H54 (cell line): ENCODE data around the gene TMEM134.
"Not testable (repeated sequence)": the region's sequence is repeated elsewhere in the genome, so short reads cannot be mapped to it uniquely, and the experiment has no call there.

Experiments
- DNase-seq: peaks from one replicate; pipeline ENCODE4 v3.0.0; 2011; ENCODE audit warnings: low spot score, mixed read lengths; ENCODE audit not compliant: insufficient read length
- FAIRE-seq: peaks from 3 replicates; lab custom pipeline; 2011; peaks lifted over from hg19 to GRCh38; lab: Jason Lieb, UNC
- POLR2A ChIP-seq: IDR thresholded peaks from 2 replicates; pipeline ENCODE4 v1.6.1; 2011; ENCODE audit warnings: low read depth, mild to moderate bottlenecking, low read length

Gene TMEM134

DNA sequence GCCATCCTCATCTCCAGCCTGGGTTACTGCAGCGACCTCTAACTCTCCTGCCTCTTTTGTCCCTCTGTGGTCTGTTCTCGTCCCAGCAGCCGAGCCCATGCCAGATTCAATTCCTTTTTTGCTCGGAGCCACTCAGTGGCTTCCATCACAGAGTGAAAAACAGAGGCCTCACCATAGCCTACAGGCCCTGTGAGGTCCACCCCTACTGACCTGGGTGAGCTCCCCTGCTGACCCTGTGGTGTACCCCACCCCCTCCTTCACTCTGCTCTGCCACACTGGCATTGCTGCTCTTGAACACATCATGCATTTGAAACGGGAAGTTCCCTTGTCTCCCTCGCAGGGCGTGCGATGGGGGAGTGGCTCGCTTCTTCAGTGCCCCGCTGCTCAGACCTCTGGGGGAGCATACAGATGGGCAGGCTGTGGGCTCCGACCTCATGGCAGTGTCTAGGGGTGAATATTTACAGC lies 15.8 kb upstream of the TMEM134 start:
- FAIRE-seq: no peak
- TF ChIP-seq POLR2A: no peak
- DNase-seq: no peak

DNA sequence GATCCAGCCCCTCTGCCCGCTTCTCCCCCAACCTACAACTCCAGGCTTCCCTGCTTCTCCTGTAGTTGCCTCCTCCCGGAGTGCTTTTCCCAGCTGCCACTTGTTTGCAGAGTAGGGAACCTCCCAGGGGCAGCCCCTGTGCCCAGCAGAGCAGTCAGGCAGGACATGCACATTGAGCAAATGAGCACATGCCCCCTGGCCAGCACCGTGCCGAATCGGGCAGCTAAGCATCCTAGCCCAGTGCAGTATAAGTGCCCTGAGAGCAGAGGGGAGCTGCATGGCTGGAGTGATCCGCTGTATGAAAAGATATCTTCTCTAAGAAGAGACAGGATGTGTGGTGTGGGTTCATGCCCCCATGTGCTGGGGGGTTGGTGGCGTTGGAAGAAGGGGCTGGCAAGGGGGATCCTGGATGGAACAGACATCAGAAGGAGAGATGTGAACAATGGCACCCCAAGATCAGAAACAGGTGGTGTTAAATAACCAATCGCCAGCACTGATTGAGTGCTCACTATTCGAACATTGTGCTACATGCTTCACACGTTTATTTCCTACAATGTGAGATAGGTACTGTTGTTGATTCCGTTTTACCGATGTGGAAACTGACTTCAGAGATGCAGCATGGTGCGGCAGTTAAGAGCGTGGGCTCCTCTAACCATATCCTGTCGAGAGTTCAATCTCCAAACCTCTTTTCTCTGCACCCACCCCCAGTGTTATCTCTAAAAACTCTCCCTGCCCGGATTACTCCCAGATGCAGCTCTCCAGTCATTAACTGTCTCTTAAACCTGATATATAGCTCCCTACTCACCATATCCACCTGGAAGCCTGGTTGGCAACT lies 15.0 kb upstream of the TMEM134 start:
- FAIRE-seq: no peak
- no peak for DNase-seq
- TF ChIP-seq POLR2A: no peak

DNA sequence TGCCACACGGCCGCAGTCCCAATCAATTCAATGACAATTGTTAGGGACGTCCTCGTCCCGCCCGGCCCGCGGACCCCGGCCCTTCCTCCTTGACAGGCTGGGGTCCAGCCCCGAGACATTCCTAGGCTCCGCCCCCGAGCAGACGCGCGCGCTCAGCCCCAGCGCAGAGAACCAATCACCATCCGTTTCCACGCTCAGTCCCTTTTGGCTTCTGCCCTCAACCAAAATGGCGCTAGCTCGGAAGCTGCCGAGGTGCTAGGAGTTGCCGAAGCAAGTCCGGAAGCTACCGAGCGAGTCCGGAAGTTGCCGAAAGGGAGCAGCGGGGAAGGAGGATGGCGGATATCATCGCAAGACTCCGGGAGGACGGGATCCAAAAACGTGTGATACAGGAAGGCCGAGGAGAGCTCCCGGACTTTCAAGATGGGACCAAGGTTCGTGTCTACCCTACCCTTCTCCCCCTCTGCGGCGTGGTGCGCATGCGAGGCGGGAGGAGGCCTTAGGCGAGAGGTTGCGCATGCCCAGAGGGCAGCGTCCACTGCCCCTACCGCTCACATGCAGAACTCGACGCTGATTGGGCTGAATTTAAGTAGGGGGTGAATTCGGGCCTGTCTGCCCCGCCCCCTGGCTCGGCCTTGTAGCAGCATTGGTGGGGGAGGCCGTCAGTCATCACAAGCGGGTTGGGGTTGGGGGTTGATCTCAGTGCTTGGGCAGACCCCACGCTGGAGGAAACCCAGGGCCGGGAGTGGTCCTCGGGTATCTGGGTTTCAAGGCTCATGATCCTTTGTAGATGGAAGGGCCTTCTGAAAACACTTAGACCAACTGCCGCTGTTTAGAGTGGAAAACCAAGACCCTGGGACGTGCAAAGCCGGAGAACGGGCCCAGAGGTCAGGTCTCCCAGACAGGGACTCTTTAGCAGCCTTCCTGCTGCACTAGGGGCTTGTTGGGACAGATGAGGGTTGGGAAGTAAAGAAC lies 14.1 kb upstream of the TMEM134 start, which contains the start of gene AIP:
Gene AIP (plus strand): TSS at position 200 of the 972 bp plus-strand sequence. CDS start 133 bp downstream, at position 333.
- TF ChIP-seq POLR2A: peak; percentile 58
- DNase-seq (peak; percentile 99), FAIRE-seq (peak; percentile 58)

DNA sequence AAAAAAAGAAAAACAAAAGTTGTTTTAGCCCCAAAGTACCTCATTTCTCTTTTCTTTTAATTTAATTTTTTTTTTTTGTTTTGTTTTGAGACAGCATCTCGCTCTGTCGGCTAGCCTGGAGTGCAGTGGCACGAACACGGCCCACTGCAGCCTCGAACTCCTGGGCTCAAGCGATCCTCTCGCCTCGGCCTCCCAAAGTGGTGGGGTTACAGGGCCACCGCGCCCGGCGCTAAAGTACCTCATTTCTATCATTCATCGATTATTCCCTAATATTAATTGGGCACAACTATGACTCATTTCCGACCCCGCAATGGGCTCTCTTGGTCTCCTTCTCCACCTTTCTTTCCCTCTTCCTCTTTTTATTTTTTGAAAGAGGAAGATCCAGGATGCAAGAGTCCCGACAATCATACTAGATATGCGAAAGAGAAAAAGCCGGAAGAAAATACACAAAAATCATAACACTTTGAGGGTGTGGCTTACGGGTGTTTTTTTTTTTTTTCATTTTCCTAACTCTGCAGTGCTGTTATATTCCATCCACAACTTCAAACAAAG lies 13.3 kb upstream of the TMEM134 start:
- DNase-seq (no peak), FAIRE-seq (no peak)
- no peak for TF ChIP-seq POLR2A

DNA sequence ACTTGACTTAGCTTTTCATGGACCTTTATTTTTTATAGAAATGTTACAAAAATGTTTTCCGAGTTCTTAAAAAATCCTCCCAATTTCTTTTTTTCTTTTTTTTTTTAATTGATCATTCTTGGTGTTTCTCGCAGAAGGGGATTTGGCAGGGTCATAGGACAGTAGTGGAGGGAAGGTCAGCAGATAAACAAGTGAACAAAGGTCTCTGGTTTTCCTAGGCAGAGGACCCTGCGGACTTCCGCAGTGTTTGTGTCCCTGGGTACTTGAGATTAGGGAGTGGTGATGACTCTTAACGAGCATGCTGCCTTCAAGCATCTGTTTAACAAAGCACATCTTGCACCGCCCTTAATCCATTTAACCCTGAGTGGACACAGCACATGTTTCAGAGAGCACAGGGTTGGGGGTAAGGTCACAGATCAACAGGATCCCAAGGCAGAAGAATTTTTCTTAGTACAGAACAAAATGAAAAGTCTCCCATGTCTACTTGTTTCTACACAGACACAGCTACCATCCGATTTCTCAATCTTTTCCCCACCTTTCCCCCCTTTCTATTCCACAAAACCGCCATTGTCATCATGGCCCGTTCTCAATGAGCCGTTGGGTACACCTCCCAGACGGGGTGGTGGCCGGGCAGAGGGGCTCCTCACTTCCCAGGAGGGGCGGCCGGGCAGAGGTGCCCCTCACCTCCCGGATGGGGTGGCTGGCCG lies 8.4 kb upstream of the TMEM134 start:
- FAIRE-seq, DNase-seq: not testable (repeated sequence)

DNA sequence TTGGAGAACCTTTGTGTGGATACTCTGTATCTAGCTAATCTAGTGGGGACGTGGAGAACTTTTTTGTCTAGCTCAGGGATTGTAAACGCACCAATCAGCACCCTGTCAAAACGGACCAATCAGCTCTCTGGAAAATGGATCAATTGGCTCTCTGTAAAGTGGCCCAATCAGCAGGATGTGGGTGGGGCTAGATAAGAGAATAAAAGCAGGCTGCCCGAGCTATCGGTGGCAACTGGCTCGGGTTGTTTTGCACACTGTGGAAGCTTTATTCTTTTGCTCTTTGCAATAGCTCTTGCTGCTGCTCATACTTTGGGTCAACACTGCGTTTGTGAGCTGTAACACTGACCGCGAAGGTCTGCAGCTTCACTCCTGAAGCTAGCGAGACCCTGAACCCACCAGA lies 7.6 kb upstream of the TMEM134 start:
- FAIRE-seq: not testable (repeated sequence)

DNA sequence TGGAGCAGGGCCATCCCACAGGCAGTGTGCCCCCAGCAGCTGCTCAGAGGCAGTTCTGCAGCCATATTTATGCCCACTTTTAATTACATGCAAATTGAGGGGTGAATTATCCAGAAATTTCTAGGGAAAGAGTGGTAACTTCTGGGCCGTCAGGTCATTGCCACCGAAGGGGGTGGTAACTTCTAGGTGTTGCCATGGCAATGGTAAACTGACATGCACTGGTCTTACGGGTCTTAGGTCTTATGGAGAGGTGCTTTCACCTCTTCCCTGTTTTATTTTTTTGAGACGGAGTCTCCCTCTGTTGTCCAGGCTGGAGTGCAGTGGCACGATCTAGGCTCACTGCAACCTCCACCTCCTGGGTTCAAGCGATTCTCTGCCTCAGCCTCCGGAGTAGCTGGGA lies 3.8 kb upstream of the TMEM134 start:
- TF ChIP-seq POLR2A: no peak
- no peak for FAIRE-seq
- no peak for DNase-seq

More for the DNA sequence above, 7.6 kb upstream of the TMEM134 start:
- DNase-seq: not testable (repeated sequence)

DNA sequence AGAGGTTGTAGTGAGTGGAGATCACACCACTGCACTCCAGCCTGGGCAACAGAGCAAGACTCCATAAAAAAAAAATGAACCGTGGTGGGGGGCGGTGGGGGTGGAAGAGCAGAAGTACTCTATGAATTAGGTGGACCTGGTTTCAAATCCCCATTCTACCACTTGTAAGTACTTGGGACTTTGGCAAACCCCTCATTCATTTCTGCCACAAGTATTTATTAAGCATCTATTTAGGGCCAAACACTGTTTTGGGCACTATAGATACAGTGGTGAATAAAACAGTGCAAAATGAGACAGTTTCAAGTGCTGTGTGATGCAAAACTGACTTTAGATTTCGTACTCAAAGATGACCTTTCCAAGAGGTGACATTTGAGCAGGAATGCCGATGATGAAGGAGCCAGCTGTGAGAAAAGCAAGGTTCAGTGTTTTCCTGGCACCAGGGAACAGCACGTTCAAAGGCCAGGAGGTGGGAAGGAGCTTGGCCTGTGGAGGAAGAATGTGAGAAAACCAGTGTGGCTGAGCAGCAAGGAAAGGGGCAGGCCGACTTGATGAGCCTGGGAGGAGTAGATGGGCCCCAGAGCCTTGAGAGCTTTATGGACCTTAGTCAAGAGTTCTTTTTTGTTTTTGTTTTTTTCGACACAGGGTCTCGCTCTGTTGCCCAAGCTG lies 1.4 kb upstream of the TMEM134 start:
- no peak for TF ChIP-seq POLR2A
- FAIRE-seq: no peak

DNA sequence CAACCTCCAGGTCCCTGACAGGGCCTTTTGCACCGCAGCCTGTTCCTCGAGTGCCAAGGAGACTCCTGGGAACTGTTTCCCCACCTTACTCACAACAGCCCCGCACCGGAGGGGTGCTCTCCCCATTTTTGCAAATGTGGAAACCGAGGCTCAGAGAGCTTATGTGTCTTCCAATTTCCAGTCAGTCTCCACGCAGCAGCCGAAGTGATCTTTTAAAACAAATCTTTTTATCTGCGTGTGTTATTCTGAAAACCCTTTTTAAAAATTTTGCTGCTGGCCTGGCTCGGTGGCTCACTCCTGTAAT lies 409 bp upstream of the TMEM134 start:
- FAIRE-seq: no peak
- DNase-seq: no peak

More for the DNA sequence above, 1.4 kb upstream of the TMEM134 start:
- DNase-seq: no peak

DNA sequence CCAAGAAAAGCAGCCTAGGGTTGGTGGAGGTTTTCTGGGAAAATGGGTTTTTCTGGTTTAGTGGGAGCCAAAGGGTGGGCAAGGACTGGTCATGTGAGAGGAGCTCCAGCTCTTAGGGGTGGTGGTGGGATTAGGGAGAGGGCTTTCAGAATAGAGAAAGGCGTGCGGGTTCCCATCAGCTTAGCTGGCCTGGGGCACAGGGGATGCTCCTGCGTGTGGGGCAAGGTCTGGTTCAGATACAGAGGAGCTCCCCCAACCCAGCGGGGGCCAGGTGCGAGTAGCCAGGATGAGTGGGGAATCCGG lies 644 bp downstream of the TMEM134 start:
- FAIRE-seq (no peak), DNase-seq (no peak)
- no peak for TF ChIP-seq POLR2A

More for the DNA sequence above, 409 bp upstream of the TMEM134 start:
- TF ChIP-seq POLR2A: no peak

DNA sequence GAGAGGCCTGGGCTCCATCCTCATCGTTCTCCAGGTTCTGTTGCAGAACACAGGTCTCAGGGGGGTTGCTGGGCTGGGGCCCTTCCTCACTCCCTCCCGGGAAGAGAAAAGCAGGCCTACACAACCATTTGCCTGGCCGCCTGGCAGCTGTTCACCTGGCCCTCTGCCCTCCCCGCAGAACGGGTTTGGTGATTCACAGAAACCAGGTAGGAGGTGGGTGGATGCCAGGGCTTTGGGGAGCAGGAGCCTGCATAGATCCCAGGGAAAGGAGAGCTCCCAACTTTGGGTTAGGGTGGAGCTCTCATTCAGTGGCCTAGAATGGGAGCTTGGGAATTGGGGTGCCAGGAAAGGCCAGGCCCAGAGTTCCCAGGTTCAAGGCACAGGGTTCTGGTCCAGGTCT lies 995 bp downstream of the TMEM134 start:
- DNase-seq (no peak), FAIRE-seq (no peak)
- no peak for TF ChIP-seq POLR2A

DNA sequence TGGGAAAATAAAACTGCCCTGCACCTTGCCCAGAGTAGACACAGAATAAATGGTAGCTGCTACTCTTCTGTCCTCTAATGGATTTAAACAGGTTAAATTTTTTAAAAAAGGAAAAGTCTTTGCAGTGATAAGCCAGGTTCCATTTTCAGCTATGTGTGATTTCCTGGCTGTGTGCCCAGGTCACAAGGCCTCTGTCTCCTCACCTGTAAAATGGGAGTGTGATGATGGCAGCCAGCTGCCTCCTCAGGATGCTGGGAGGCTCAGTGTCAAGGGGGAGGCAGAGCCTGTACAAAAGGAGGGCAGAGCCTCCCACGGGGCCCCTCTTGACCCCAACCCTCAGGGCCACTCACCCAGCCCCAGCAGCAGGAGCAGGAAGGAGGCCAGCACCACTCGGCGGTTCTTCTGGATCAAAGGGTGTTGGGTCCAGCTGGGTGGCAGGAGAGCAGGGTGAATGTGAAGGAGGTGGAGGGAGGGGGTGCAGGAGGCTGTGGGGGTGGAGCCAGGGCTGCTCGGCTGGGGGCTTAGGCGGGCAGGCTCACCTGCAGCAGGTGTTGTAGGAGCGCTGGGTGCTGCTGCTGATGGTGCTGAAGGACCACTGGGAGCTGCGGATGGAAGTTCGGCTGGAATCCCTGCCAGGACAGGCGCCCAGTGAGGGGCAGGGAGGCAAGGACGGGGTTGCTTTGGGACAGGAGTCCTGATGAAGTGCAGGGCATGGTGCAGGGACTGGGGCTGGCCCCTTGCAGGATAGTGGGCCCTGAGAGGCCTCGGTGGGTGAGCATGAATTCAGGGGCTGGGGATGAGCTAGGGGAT lies 1.9 kb downstream of the TMEM134 start:
- DNase-seq: no peak
- FAIRE-seq: no peak
- TF ChIP-seq POLR2A: no peak
